Type B pancreatic cell (in vitro differentiated cells): ENCODE results near the gene GCGR. TPM values are rescaled to one million over a fixed set of nuclear protein-coding genes. Genes with fewer than 3 reads are reported as not detected.

Source experiments
- DNase-seq: peaks from one replicate; pipeline ENCODE4 v3.0.0; 2021; ENCODE audit warnings: mixed read lengths; ENCODE audit not compliant: unreplicated experiment; ENCODE audit errors: extremely low spot score
- H3K27ac Mint-ChIP-seq: 2 replicates; pipeline ENCODE4 v1.8.0; 2021; ENCODE audit warnings: mild to moderate bottlenecking, mixed read lengths
- H3K27me3 Mint-ChIP-seq: 2 replicates; pipeline ENCODE4 v1.8.0; 2021; ENCODE audit warnings: mixed read lengths
- H3K36me3 Mint-ChIP-seq: 2 replicates; pipeline ENCODE4 v1.8.0; 2021; ENCODE audit warnings: mixed read lengths
- H3K4me1 Mint-ChIP-seq: one replicate; pipeline ENCODE4 v1.8.0; 2021; ENCODE audit warnings: mixed read lengths; ENCODE audit not compliant: unreplicated experiment
- H3K4me3 Mint-ChIP-seq: 2 replicates; pipeline ENCODE4 v1.8.0; 2021; ENCODE audit warnings: mild to moderate bottlenecking, mixed read lengths
- H3K9me3 Mint-ChIP-seq: 2 replicates; pipeline ENCODE4 v1.8.0; 2021; ENCODE audit warnings: mixed read lengths
- CTCF ChIP-seq: fragments of 200-600 bp; sonication (generic); conservative IDR thresholded peaks from 2 replicates; pipeline ENCODE4 v1.5.0; 2021; ENCODE audit warnings: antibody characterized with exemption, mild to moderate bottlenecking
- total RNA-seq: library from RNA; stranded (reverse); gene quantifications from 2 replicates; pipeline ENCODE4 v1.2.1, GENCODE V29; 2021; ENCODE audit warnings: low replicate concordance

Gene GCGR
- total RNA-seq, 1 donor from 2014 or later = 1.2 TPM

- peaks cover 31% of the 10 kb centered on the region for H3K27me3 Mint-ChIP-seq
- no peak for TF ChIP-seq CTCF
- H3K9me3 Mint-ChIP-seq = no peaks in the 10 kb centered on the region
- H3K4me3 Mint-ChIP-seq = no peak overlapping the region
- no peak for DNase-seq
- no peaks in the 10 kb centered on the region for H3K36me3 Mint-ChIP-seq
- H3K27ac Mint-ChIP-seq = no peak overlapping the region
- no peaks in the 10 kb centered on the region for H3K4me1 Mint-ChIP-seq
Observed at GRCh38 chr17:81810476-81810875, 6.5 kb downstream of the GCGR start.

- no peak for TF ChIP-seq CTCF
- H3K4me1 Mint-ChIP-seq = no peaks in the 10 kb centered on the region
- H3K27ac Mint-ChIP-seq = no peak overlapping the region
- H3K27me3 Mint-ChIP-seq = peaks cover 27% of the 10 kb centered on the region
- H3K36me3 Mint-ChIP-seq = no peaks in the 10 kb centered on the region
- no peaks in the 10 kb centered on the region for H3K9me3 Mint-ChIP-seq
- no peak for DNase-seq
- H3K4me3 Mint-ChIP-seq = no peak overlapping the region
Observed at GRCh38 chr17:81810892-81811704, 7.1 kb downstream of the GCGR start.

GRCh38 chr17:81811705-81812570 is 8.0 kb downstream of the GCGR start:
- H3K27me3 Mint-ChIP-seq = peaks cover 26% of the 10 kb centered on the region
- H3K4me3 Mint-ChIP-seq = no peak overlapping the region
- no peak for DNase-seq
- TF ChIP-seq CTCF = no peak
- no peaks in the 10 kb centered on the region for H3K36me3 Mint-ChIP-seq
- H3K9me3 Mint-ChIP-seq = no peaks in the 10 kb centered on the region
- no peaks in the 10 kb centered on the region for H3K4me1 Mint-ChIP-seq
- H3K27ac Mint-ChIP-seq = no peak overlapping the region

- no peaks in the 10 kb centered on the region for H3K36me3 Mint-ChIP-seq
- no peak for DNase-seq
Observed at GRCh38 chr17:81812571-81813370, 8.8 kb downstream of the GCGR start.

More at GRCh38 chr17:81812571-81813370, 8.8 kb downstream of the GCGR start:
- Mint-ChIP-seq H3K4me3 (no peak overlapping the region), H3K4me1 (peaks cover 4% of the 10 kb centered on the region), H3K27me3 (peaks cover 19% of the 10 kb centered on the region), H3K27ac (no peak overlapping the region), H3K9me3 (no peaks in the 10 kb centered on the region)
- TF ChIP-seq CTCF = no peak
